Osteocyte (in vitro differentiated cells): ENCODE data around the gene NPC1L1. TPM values are rescaled to one million over a fixed set of nuclear protein-coding genes. Genes with fewer than 3 reads are reported as not detected.

Source experiments
- DNase-seq: peaks from one replicate; pipeline ENCODE4 v3.0.0; 2021; ENCODE audit warnings: mixed read lengths; ENCODE audit not compliant: unreplicated experiment; ENCODE audit errors: extremely low spot score
- H3K27ac Mint-ChIP-seq: one replicate; pipeline ENCODE4 v1.8.0; 2021; ENCODE audit warnings: mild to moderate bottlenecking, mixed read lengths; ENCODE audit not compliant: unreplicated experiment
- H3K27me3 Mint-ChIP-seq: one replicate; pipeline ENCODE4 v1.8.0; 2021; ENCODE audit warnings: mixed read lengths; ENCODE audit not compliant: unreplicated experiment
- H3K36me3 Mint-ChIP-seq: one replicate; pipeline ENCODE4 v1.8.0; 2021; ENCODE audit warnings: mixed read lengths; ENCODE audit not compliant: unreplicated experiment
- H3K4me1 Mint-ChIP-seq: one replicate; pipeline ENCODE4 v1.8.0; 2021; ENCODE audit warnings: mixed read lengths; ENCODE audit not compliant: unreplicated experiment
- H3K4me3 Mint-ChIP-seq: one replicate; pipeline ENCODE4 v1.8.0; 2021; ENCODE audit warnings: mild to moderate bottlenecking, moderate library complexity, mixed read lengths; ENCODE audit not compliant: unreplicated experiment
- H3K9me3 Mint-ChIP-seq: one replicate; pipeline ENCODE4 v1.8.0; 2021; ENCODE audit warnings: mixed read lengths; ENCODE audit not compliant: unreplicated experiment
- total RNA-seq: library from RNA; stranded (reverse); gene quantifications from 2 replicates; pipeline ENCODE4 v1.2.1, GENCODE V29; 2021
- TF ChIP-seq, protein P1 (sequence below): fragments of 200-600 bp; sonication (generic); IDR thresholded peaks from 2 replicates; pipeline ENCODE4 v1.5.0; 2021; ENCODE audit warnings: antibody characterized with exemption, mild to moderate bottlenecking, moderate library complexity

NPC1L1 gene
- total RNA-seq, 1 donor from 2014 or later = not detected

DNA sequence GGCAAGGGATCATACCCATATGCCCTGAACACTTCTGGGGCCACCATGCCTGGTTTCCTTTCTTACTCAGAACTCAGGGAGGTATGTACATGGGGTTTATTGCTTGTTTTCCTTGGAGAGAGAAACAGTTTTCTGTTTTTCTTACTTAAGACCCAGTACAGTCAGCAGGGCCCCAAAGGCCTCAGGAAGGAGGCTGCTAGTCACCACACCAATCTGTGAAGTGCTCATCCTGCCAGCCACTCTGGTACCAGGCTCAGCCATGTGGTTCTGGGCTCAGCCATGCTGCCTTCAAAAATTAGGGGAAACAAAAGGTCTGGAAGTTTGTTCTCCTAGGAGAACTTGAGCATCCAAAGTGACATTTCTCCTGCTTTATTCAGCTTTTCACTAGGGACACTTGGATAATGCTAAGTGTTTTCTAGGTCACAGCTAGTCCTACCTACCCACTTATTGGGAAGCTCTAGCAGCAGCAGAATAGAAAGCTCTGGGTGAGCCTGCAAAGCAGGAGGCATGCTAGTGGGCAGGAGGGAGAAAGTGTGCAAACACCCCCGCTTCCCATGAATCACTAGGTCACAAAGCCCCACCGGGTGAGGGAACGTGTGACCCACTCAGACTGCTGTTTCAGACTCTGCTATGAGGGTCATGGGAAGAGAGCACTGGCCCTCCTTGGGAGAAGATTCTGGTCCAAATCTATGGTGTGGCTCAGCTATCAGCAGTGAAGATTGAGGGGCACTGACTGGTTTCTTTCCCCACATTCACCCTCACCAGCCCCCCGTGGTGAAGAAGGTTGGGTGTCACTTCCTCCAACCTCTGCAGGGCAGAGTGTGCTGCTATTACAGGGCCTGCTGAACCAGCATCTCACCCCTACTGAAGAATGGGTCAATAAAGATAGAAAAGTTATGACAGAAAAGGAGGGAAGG lies 74.6 kb downstream of the NPC1L1 start:
- H3K27me3 Mint-ChIP-seq = no peaks in the 10 kb centered on the region
- no peak overlapping the region for H3K4me3 Mint-ChIP-seq
- DNase-seq = no peak
- TF ChIP-seq, protein P1, sequence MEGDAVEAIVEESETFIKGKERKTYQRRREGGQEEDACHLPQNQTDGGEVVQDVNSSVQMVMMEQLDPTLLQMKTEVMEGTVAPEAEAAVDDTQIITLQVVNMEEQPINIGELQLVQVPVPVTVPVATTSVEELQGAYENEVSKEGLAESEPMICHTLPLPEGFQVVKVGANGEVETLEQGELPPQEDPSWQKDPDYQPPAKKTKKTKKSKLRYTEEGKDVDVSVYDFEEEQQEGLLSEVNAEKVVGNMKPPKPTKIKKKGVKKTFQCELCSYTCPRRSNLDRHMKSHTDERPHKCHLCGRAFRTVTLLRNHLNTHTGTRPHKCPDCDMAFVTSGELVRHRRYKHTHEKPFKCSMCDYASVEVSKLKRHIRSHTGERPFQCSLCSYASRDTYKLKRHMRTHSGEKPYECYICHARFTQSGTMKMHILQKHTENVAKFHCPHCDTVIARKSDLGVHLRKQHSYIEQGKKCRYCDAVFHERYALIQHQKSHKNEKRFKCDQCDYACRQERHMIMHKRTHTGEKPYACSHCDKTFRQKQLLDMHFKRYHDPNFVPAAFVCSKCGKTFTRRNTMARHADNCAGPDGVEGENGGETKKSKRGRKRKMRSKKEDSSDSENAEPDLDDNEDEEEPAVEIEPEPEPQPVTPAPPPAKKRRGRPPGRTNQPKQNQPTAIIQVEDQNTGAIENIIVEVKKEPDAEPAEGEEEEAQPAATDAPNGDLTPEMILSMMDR = no peak
- H3K27ac Mint-ChIP-seq = peak overlapping the region; percentile 10
- H3K4me1 Mint-ChIP-seq = peaks cover 30% of the 10 kb centered on the region
- peaks cover 36% of the 10 kb centered on the region for H3K36me3 Mint-ChIP-seq
- no peaks in the 10 kb centered on the region for H3K9me3 Mint-ChIP-seq

DNA sequence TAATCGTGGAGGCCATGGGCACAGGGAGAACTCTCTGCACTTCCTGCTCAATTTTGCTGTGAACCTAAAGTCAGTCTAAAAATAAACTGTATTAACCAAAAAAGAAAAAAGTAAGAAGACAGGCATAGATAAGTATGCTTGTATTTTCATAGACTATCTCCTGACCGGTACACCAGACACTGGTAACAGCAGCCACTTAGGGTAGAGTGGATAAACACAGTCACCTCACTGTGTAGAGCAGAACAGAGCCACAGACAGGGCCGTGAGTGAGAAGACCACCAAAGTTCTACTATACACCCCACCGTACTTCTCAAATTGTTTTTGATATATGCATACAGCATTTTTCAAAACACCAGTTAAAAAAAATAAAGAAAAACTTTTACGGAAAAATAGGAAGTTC lies 75.6 kb downstream of the NPC1L1 start:
- TF ChIP-seq, protein P1 = no peak
- no peak for DNase-seq
- H3K36me3 Mint-ChIP-seq = peaks cover 37% of the 10 kb centered on the region
- H3K4me1 Mint-ChIP-seq = peaks cover 34% of the 10 kb centered on the region
- no peaks in the 10 kb centered on the region for H3K27me3 Mint-ChIP-seq
- H3K9me3 Mint-ChIP-seq = no peaks in the 10 kb centered on the region
- peak overlapping the region; percentile 19 for H3K27ac Mint-ChIP-seq
- no peak overlapping the region for H3K4me3 Mint-ChIP-seq

DNA sequence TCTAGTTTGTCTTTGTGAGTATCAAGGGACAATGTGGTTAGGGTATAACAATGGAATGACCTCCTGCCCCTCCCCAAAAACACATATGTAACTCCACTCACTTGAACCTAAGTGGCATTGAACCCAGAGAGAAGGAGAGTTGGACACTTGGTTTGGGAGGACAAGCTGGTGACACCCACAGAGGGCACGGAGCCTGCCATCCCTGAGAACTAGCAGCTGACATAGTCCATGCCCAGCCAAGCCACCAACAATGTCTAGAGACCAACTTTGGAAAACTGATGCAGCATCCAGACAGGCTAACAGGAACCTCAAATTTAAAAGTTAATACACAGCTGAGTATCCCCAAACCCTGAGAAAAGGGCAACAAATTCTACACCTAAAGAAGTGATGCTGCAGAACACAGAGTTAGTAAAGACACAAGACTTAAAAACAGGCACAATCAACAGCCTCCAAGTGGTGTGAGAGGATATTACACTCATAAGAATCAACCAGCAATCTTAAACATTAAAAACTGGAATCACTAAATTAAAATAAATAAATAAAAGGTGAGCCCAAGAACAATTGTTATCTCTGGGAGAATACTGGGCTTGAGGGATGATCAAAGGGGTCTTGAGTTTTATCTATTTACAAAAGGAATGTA lies 77.8 kb downstream of the NPC1L1 start:
- peaks cover 34% of the 10 kb centered on the region for H3K4me1 Mint-ChIP-seq
- peaks cover 29% of the 10 kb centered on the region for H3K36me3 Mint-ChIP-seq
- TF ChIP-seq, protein P1 = peak; percentile 38
- H3K27me3 Mint-ChIP-seq = no peaks in the 10 kb centered on the region
- no peaks in the 10 kb centered on the region for H3K9me3 Mint-ChIP-seq
- no peak overlapping the region for H3K4me3 Mint-ChIP-seq
- DNase-seq = no peak
- no peak overlapping the region for H3K27ac Mint-ChIP-seq

Other genes with a start within 250 kb of the NPC1L1 start
- gene CAMK2B, start 215.7 kb downstream of the NPC1L1 start, total RNA-seq = not detected in 2 replicates
- 112 and 128 TPM in 2 replicates for gene NUDCD3, start 50.7 kb downstream of the NPC1L1 start, total RNA-seq
- 67.0 and 69.0 TPM in 2 replicates for gene DDX56, start 32.6 kb upstream of the NPC1L1 start, total RNA-seq
- gene TMED4, start 40.9 kb upstream of the NPC1L1 start, total RNA-seq = 88.6 and 89.6 TPM in 2 replicates
- 68.0 and 69.3 TPM in 2 replicates for gene OGDH, start 65.3 kb upstream of the NPC1L1 start, total RNA-seq
- gene ZMIZ2, start 207.5 kb upstream of the NPC1L1 start, total RNA-seq = 87.2 and 96.4 TPM in 2 replicates